ENCODE results near the gene HSF2BP. TPM values are rescaled to one million over a fixed set of nuclear protein-coding genes. Genes with fewer than 3 reads are reported as not detected.
"Not testable (repeated sequence)": the region's sequence is repeated elsewhere in the genome, so short reads cannot be mapped to it uniquely, and the experiment has no call there.

Gene HSF2BP
- total RNA-seq, 1 donor from 2014 or later: 0.26 TPM

GRCh38 chr21:43598416-43599120 lies 60.7 kb downstream of the HSF2BP start:
- DNase-seq (ENCODE audit: low spot score): no peak

- no peak for DNase-seq (ENCODE audit: low spot score)
Observed at GRCh38 chr21:43597540-43598250, 61.6 kb downstream of the HSF2BP start.

GRCh38 chr21:43597052-43597451 lies 62.2 kb downstream of the HSF2BP start:
- DNase-seq (ENCODE audit: low spot score): no peak

GRCh38 chr21:43596616-43597015 lies 62.7 kb downstream of the HSF2BP start:
- DNase-seq (ENCODE audit: low spot score): no peak

- not testable (repeated sequence) for DNase-seq (ENCODE audit: low spot score)
Observed at GRCh38 chr21:43595769-43596168, 63.5 kb downstream of the HSF2BP start.

GRCh38 chr21:43593078-43593477 lies 66.2 kb downstream of the HSF2BP start:
- DNase-seq (ENCODE audit: low spot score): no peak

GRCh38 chr21:43591571-43591970 lies 67.7 kb downstream of the HSF2BP start:
- DNase-seq (ENCODE audit: low spot score): no peak

GRCh38 chr21:43590194-43590593 lies 69.1 kb downstream of the HSF2BP start:
- no peak for DNase-seq (ENCODE audit: low spot score)

GRCh38 chr21:43588957-43589356 lies 70.3 kb downstream of the HSF2BP start:
- no peak for DNase-seq (ENCODE audit: low spot score)

- DNase-seq (ENCODE audit: low spot score): no peak
Observed at GRCh38 chr21:43585924-43586413, 73.3 kb downstream of the HSF2BP start.

GRCh38 chr21:43585514-43585913 lies 73.8 kb downstream of the HSF2BP start:
- DNase-seq (ENCODE audit: low spot score): no peak

- DNase-seq (ENCODE audit: low spot score): no peak
Observed at GRCh38 chr21:43581453-43581852, 77.8 kb downstream of the HSF2BP start.

GRCh38 chr21:43578677-43579303 lies 80.5 kb downstream of the HSF2BP start:
- no peak for DNase-seq (ENCODE audit: low spot score)

- no peak for DNase-seq (ENCODE audit: low spot score)
Observed at GRCh38 chr21:43575473-43575844, 83.8 kb downstream of the HSF2BP start.

GRCh38 chr21:43574741-43575472 lies 84.4 kb downstream of the HSF2BP start:
- DNase-seq (ENCODE audit: low spot score): no peak

GRCh38 chr21:43573921-43574320 lies 85.4 kb downstream of the HSF2BP start:
- DNase-seq (ENCODE audit: low spot score): no peak

GRCh38 chr21:43572446-43572845 lies 86.8 kb downstream of the HSF2BP start:
- no peak for DNase-seq (ENCODE audit: low spot score)

GRCh38 chr21:43571976-43572375 lies 87.3 kb downstream of the HSF2BP start:
- DNase-seq (ENCODE audit: low spot score): no peak

GRCh38 chr21:43570195-43570594 lies 89.1 kb downstream of the HSF2BP start:
- not testable (repeated sequence) for DNase-seq (ENCODE audit: low spot score)

GRCh38 chr21:43562451-43562850 lies 96.8 kb downstream of the HSF2BP start:
- DNase-seq (ENCODE audit: low spot score): not testable (repeated sequence)

GRCh38 chr21:43540561-43540960 lies 118.7 kb downstream of the HSF2BP start:
- not testable (repeated sequence) for DNase-seq (ENCODE audit: low spot score)
